Measurements from ENCODE around the gene PLXNB1.
"Not testable (repeated sequence)": the region's sequence is repeated elsewhere in the genome, so short reads cannot be mapped to it uniquely, and the experiment has no call there.

The PLXNB1 gene

DNA sequence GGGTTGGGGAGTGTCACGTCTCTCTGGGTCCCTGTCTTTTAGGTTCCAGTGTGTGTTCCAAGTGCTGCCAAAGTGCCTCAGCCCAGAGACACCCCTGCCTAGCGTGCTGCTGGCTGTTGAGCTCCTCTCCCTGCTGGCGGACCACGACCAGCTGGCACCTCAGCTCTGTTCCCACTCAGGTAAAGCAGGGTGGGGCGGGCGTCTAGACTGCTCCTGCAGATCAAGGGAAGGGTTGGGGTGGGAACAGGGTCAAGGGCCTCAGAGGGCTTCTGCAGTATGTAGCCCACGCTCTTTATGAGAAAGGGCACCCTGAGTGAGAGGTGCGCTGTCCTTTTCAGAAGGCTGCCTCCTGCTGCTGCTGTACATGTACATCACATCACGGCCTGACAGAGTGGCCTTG lies 33.8 kb upstream of the PLXNB1 start:
- DNase-seq (ENCODE audit: low read depth in 2 of 2) = no peak
- no peak overlapping the region for H3K4me3 ChIP-seq (replicated peaks in 1 of 2; ENCODE audit: low read depth in 2 of 2, low read length in 2 of 2)
- no peak for TF ChIP-seq CTCF (IDR thresholded peaks at IDR 0.05; ENCODE audit: low read depth, low read length)

- not testable (repeated sequence) for DNase-seq (ENCODE audit: low read depth in 2 of 2); H3K4me3 ChIP-seq (replicated peaks in 1 of 2; ENCODE audit: low read depth in 2 of 2, low read length in 2 of 2)
These were observed 31.9 kb upstream of the PLXNB1 start for GRCh38 chr3:48461767-48462166.

DNA sequence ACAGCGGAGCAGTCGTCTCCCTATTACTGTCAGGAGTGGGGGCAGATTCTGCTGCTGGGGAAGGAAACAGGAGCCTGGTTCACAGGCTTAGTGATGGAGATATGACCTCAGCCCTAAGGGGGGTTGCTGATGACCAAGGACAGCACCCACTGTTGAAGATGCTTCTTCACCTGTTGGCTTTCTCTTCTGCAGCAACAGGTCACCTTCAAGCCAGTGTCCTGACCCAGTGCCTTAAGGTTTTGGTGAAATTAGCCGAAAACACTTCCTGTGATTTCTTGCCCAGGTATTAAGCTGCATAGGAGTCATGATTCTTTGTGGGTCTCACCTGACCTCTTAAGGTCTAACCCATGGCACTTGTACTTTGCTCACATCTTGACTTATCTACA lies 30.6 kb upstream of the PLXNB1 start:
- TF ChIP-seq CTCF (IDR thresholded peaks at IDR 0.05; ENCODE audit: low read depth, low read length) = no peak
- no peak for DNase-seq (ENCODE audit: low read depth in 2 of 2)
- no peak overlapping the region for H3K4me3 ChIP-seq (replicated peaks in 1 of 2; ENCODE audit: low read depth in 2 of 2, low read length in 2 of 2)

DNA sequence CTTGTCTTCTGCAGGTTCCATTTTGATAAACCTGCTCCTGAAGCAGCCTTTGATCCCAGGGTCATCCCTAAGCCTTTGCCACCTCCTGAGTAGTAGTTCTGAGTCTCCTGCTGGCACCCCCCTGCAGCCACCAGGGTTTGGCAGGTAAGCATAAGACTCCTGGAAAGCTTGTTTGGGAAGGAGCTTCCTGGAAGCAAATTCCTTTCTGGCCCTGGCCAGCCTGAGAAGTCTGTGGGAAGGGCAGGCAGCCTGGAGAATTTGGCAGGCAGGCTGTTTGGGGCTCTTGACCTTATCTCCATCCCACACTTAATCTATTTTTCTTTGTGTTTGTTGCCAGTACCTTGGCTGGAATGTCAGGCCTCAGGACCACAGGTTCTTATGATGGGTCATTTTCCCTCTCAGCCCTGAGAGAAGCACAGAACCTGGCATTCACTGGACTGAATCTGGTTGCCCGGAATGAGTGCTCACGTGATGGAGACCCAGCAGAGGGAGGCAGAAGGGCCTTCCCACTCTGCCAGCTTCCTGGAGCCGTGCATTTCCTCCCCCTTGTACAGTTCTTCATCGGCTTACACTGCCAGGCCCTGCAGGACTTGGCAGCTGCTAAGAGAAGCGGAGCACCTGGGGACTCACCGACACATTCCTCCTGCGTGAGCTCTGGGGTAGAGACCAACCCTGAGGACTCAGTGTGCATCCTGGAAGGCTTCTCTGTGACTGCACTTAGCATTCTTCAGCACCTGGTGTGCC lies 30.1 kb upstream of the PLXNB1 start:
- no peak for DNase-seq (ENCODE audit: low read depth in 2 of 2)

DNA sequence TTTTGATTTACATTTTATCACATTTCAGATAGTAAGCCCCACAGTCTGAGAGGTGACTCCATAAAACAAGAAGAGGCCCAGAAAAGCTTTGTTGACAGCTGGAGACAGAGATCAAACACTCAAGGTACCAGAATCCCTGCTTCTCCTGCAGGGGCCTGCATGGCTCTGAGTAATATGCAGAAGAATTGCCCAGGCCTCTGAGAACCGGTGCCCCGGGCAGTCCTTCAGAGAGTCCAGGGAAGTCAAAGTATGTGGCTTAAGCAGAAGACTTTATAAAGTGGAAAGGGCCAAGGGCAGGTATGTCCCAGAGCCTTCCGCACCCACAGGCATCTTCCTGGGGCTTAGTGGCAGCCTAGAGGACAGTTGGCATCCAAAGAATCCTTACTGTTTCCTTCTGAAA lies 29.4 kb upstream of the PLXNB1 start:
- no peak overlapping the region for H3K4me3 ChIP-seq (replicated peaks in 1 of 2; ENCODE audit: low read depth in 2 of 2, low read length in 2 of 2)
- no peak for DNase-seq (ENCODE audit: low read depth in 2 of 2)
- TF ChIP-seq CTCF (IDR thresholded peaks at IDR 0.05; ENCODE audit: low read depth, low read length) = no peak

More for the DNA sequence above, 30.1 kb upstream of the PLXNB1 start:
- no peak overlapping the region for H3K4me3 ChIP-seq (replicated peaks in 1 of 2; ENCODE audit: low read depth in 2 of 2, low read length in 2 of 2)
- TF ChIP-seq CTCF (IDR thresholded peaks at IDR 0.05; ENCODE audit: low read depth, low read length) = no peak

DNA sequence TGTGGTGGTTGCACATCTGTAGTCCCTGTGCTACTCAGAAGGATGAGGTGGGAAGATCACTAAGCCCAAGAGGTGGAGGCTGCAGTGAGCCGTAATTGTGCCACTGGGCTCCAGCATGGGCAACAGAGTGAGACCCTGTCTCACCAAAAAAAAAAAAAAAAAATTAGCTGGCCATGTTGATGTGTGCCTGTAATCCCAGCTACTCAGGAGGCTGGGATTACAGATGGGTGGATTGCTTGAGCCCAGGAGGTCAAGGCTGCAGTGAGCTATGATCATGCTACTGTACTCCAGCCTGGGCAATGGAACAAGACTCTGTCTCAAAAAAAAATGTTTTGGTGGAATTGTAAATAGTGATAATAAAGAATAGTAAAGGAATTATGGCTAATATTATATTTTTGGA lies 26.6 kb upstream of the PLXNB1 start:
- no peak for DNase-seq (ENCODE audit: low read depth in 2 of 2)
- H3K4me3 ChIP-seq (replicated peaks in 1 of 2; ENCODE audit: low read depth in 2 of 2, low read length in 2 of 2) = no peak overlapping the region
- no peak for TF ChIP-seq CTCF (IDR thresholded peaks at IDR 0.05; ENCODE audit: low read depth, low read length)

DNA sequence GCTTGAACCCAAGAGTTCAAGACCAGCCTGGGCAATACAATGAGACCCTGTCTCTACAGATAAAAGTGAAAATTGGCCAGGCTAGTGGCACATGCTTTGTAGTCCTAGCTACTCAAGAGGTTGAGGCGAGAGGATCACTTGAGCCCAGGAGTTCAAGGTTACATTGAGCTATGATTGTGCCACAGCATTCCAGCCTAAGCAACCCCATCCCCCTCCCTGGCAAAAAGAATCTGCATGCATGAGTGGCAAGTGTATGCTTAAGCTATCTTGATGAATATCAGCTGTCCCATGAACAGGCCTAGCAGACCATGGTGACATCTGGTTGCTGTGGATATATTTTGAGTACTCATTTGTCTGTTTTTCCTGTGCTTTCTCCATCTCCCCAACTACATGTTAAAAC lies 21.4 kb upstream of the PLXNB1 start:
- no peak for DNase-seq (ENCODE audit: low read depth in 2 of 2)
- TF ChIP-seq CTCF (IDR thresholded peaks at IDR 0.05; ENCODE audit: low read depth, low read length) = no peak
- no peak overlapping the region for H3K4me3 ChIP-seq (replicated peaks in 1 of 2; ENCODE audit: low read depth in 2 of 2, low read length in 2 of 2)
